ENCODE measurements around the gene PSMB7. TPM values are rescaled to one million over a fixed set of nuclear protein-coding genes. Genes with fewer than 3 reads are reported as not detected.

Gene PSMB7
- polyA plus RNA-seq, 1 of the 3 experiments (the other 2 are of a cell fraction), result 357 TPM

DNA sequence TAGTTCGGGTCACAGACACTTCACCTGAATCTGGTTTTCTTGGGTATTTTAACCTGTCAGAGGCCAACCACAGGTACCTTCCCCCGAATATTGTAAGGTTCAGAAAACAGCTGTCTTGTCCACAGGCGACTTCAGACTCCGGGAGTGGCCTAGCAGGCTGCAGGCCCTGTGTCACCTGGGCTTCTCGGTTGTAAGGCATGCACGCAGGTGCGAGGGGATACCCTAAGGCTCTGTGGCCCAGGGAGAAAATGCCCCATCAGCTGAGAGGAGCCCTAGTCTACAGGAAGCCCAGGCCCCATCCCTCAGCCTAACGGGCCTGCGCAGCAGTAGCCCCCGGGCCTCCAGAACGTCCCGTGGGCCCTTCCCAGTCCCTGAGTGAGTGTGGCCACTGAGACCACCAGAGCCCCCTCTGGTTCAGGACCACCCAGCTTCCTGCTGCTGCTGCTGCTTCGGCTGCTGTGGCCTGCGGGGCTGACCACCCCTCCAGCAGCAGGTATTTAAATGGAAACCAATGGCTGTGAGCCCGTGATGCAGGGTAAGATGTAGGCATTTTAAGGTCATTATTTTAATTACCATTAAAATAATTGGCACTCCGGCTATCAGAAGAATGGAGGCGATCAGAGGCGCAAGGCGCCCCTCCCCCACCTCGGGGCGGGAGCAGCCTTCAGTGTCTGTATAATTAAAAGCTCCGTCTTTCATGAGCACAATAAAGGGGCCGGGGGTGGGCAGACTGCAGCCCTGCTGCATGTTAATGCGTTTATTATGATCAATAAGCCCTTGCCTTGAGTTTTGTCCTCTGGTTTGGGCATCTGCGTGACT, 65.4 kb downstream of the PSMB7 start:
- H3K9me2 ChIP-seq, result no peaks in the 10 kb centered on the region
- peaks cover 25% of the 10 kb centered on the region for H4K20me1 ChIP-seq (ENCODE audit: insufficient read depth)
- no peak for TF ChIP-seq POLR2AphosphoS5 (IDR thresholded peaks at IDR 0.05; ENCODE audit: low read depth, low read length)
- no peak for TF ChIP-seq GABPA (IDR thresholded peaks at IDR 0.05; ENCODE audit: low read depth)
- no peak for TF ChIP-seq FOXM1 (IDR thresholded peaks at IDR 0.05; ENCODE audit: low read depth)
- no peak for TF ChIP-seq CHD2 (IDR thresholded peaks at IDR 0.05; ENCODE audit: low read length, partially characterized antibody)
- TF ChIP-seq MXI1 (IDR thresholded peaks at IDR 0.05; ENCODE audit: low read depth, low read length), result no peak
- TF ChIP-seq, protein P1, sequence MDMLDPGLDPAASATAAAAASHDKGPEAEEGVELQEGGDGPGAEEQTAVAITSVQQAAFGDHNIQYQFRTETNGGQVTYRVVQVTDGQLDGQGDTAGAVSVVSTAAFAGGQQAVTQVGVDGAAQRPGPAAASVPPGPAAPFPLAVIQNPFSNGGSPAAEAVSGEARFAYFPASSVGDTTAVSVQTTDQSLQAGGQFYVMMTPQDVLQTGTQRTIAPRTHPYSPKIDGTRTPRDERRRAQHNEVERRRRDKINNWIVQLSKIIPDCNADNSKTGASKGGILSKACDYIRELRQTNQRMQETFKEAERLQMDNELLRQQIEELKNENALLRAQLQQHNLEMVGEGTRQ (IDR thresholded peaks at IDR 0.05; ENCODE audit: borderline replicate concordance, low read depth, low read length), result no peak
- no peak for TF ChIP-seq RFX5 (IDR thresholded peaks at IDR 0.05; ENCODE audit: low read length)
- no peak for TF ChIP-seq SIN3A (IDR thresholded peaks at IDR 0.05; ENCODE audit: borderline replicate concordance, low read depth, low read length)
- no peak for TF ChIP-seq MEF2A (IDR thresholded peaks at IDR 0.05; ENCODE audit: borderline replicate concordance, low read depth)
- no peak for TF ChIP-seq TEAD4 (IDR thresholded peaks at IDR 0.05; ENCODE audit: borderline replicate concordance, insufficient read depth)
- no peak for TF ChIP-seq NFIC (IDR thresholded peaks at IDR 0.05; ENCODE audit: borderline replicate concordance)
- no peak for TF ChIP-seq EZH2phosphoT487 (IDR thresholded peaks at IDR 0.05; ENCODE audit: borderline replicate concordance, low read depth)
- TF ChIP-seq, protein P2, sequence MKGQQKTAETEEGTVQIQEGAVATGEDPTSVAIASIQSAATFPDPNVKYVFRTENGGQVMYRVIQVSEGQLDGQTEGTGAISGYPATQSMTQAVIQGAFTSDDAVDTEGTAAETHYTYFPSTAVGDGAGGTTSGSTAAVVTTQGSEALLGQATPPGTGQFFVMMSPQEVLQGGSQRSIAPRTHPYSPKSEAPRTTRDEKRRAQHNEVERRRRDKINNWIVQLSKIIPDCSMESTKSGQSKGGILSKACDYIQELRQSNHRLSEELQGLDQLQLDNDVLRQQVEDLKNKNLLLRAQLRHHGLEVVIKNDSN (IDR thresholded peaks at IDR 0.05; ENCODE audit: borderline replicate concordance, low read depth), result no peak
- no peak for TF ChIP-seq REST (IDR thresholded peaks at IDR 0.05; ENCODE audit: low read depth, low read length)
- TF ChIP-seq FOXJ3 (CRISPR knock-in tag; IDR thresholded peaks at IDR 0.05), result no peak
- no peak for TF ChIP-seq YY1 (IDR thresholded peaks at IDR 0.05; ENCODE audit: low read depth)
- POLR2A ChIA-PET, result interaction anchor here (0.6 kb wide), 1 partner anchor 9 kb away, joined by 3 read pairs; no protein-coding TSS in a partner anchor
- no peaks in the 10 kb centered on the region for H3K9me3 ChIP-seq
- CTCF ChIA-PET, result interaction anchor here (1.6 kb wide), 1 partner anchor 43 kb away, joined by 3 read pairs; no protein-coding TSS in a partner anchor
- H3K27ac ChIP-seq (ENCODE audit: low read depth in 2 of 2, low read length in 1 of 2), result no peak overlapping the region
- H3K4me2 ChIP-seq, result no peak overlapping the region
- H3K36me3 ChIP-seq (replicated peaks in 1 of 2; ENCODE audit: control insufficient read depth in 1 of 2, insufficient read depth in 2 of 2, low read length in 1 of 2), result peaks cover 28 to 87% of the 10 kb centered on the region in 2 experiments
- peaks cover 0 to 10% of the 10 kb centered on the region in 2 experiments; a peak in 1 of 4 replicates for H3K4me1 ChIP-seq (ENCODE audit: control insufficient read depth in 1 of 2, insufficient read depth in 2 of 2, low read depth in 1 of 2, low read length in 1 of 2)
- no peak overlapping the region for H3K9ac ChIP-seq
- H2AFZ ChIP-seq (ENCODE audit: low read depth), result no peak overlapping the region
- 91% methylated on average over 20 of the region's 25 CpGs for whole genome bisulfite sequencing (ENCODE audit: low lambda C conversion rate)
- peaks cover 39% of the 10 kb centered on the region for H3F3A ChIP-seq (replicated peaks; ENCODE audit: insufficient read depth)
- no peak overlapping the region for H3K4me3 ChIP-seq (ENCODE audit: low read depth in 2 of 2, low read length in 1 of 2)
- no peaks in the 10 kb centered on the region for H3K79me2 ChIP-seq (ENCODE audit: insufficient read depth)
- H3K27me3 ChIP-seq (ENCODE audit: insufficient read depth), result no peaks in the 10 kb centered on the region
- DNase-seq, result no peak
